ENCODE measurements around the gene ARFRP1. TPM values are rescaled to one million over a fixed set of nuclear protein-coding genes. Genes with fewer than 3 reads are reported as not detected.

The ARFRP1 gene
- total RNA-seq, 4 donors from 2014 or later, result 26.9 to 35.1 (median 27.8) TPM

- Histone ChIP-seq H3K27ac (peak overlapping the region; percentile 78 to 83 (median 82)), H3K27me3 (no peaks in the 10 kb centered on the region), H3K9me3 (no peaks in the 10 kb centered on the region), H3K4me1 (peaks cover 14 to 19% of the 10 kb centered on the region in 2 donors), H3K4me3 (no peak overlapping the region), H3K36me3 (no peaks in the 10 kb centered on the region)
- TF ChIP-seq, protein P1, sequence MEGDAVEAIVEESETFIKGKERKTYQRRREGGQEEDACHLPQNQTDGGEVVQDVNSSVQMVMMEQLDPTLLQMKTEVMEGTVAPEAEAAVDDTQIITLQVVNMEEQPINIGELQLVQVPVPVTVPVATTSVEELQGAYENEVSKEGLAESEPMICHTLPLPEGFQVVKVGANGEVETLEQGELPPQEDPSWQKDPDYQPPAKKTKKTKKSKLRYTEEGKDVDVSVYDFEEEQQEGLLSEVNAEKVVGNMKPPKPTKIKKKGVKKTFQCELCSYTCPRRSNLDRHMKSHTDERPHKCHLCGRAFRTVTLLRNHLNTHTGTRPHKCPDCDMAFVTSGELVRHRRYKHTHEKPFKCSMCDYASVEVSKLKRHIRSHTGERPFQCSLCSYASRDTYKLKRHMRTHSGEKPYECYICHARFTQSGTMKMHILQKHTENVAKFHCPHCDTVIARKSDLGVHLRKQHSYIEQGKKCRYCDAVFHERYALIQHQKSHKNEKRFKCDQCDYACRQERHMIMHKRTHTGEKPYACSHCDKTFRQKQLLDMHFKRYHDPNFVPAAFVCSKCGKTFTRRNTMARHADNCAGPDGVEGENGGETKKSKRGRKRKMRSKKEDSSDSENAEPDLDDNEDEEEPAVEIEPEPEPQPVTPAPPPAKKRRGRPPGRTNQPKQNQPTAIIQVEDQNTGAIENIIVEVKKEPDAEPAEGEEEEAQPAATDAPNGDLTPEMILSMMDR (IDR thresholded peaks at IDR 0.05 in 4 of 5, conservative IDR thresholded peaks at IDR 0.05 in 1 of 5), result no peak
- TF ChIP-seq POLR2A (IDR thresholded peaks at IDR 0.05), result no peak
- ATAC-seq (no peak), DNase-seq (no peak)
- in situ Hi-C loops (cut with MboI; ENCODE audit: low sequenced_read_pairs in 4 of 4) (no loop called here), intact Hi-C loops (cut with DNase I; ENCODE audit: low total_unique reads) (no loop called here)
Observed at GRCh38 chr20:63688228-63689045, 19.3 kb downstream of the ARFRP1 start.

DNA sequence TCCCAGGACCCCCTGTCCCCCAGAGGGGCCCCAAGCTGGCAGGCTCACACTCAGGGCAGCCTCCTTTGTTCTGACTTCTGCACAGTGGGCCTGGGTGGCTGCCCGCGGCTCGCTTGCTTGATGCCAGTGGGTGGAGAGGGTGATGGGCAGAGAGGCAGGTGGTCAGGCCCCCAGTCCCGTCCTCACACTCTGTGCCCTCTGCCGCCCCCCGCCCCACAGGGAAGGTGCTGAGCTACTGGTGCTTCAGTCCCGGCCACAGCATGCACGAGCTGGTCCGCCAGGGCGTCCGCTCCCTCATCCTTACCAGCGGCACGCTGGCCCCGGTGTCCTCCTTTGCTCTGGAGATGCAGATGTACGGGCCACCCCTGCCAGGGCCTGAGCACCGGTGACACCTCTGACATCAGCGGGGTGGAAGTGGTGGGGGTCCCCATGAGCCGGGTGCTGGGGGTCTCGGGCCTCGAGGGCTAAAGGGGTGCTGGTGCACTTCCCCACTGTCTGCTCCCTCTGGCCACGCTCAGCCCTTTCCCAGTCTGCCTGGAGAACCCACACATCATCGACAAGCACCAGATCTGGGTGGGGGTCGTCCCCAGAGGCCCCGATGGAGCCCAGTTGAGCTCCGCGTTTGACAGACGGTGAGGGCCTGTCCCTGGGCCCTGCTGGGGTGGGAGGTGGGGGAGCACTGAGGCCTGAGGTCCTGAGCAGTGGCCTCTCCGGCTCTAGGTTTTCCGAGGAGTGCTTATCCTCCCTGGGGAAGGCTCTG is 20.2 kb downstream of the ARFRP1 start:
- Histone ChIP-seq H3K4me1 (peaks cover 14 to 22% of the 10 kb centered on the region in 2 donors), H3K27me3 (no peaks in the 10 kb centered on the region), H3K9me3 (no peaks in the 10 kb centered on the region), H3K4me3 (no peak overlapping the region), H3K36me3 (no peaks in the 10 kb centered on the region), H3K27ac (peak overlapping the region; percentile 78 to 83 (median 82))
- in situ Hi-C loops (cut with MboI; ENCODE audit: low sequenced_read_pairs in 4 of 4) (no loop called here), intact Hi-C loops (cut with DNase I; ENCODE audit: low total_unique reads) (no loop called here)
- no peak for DNase-seq
- no peak for TF ChIP-seq POLR2A (IDR thresholded peaks at IDR 0.05)
- TF ChIP-seq, protein P1 (IDR thresholded peaks at IDR 0.05 in 4 of 5, conservative IDR thresholded peaks at IDR 0.05 in 1 of 5), result no peak
- ATAC-seq, result no peak

DNA sequence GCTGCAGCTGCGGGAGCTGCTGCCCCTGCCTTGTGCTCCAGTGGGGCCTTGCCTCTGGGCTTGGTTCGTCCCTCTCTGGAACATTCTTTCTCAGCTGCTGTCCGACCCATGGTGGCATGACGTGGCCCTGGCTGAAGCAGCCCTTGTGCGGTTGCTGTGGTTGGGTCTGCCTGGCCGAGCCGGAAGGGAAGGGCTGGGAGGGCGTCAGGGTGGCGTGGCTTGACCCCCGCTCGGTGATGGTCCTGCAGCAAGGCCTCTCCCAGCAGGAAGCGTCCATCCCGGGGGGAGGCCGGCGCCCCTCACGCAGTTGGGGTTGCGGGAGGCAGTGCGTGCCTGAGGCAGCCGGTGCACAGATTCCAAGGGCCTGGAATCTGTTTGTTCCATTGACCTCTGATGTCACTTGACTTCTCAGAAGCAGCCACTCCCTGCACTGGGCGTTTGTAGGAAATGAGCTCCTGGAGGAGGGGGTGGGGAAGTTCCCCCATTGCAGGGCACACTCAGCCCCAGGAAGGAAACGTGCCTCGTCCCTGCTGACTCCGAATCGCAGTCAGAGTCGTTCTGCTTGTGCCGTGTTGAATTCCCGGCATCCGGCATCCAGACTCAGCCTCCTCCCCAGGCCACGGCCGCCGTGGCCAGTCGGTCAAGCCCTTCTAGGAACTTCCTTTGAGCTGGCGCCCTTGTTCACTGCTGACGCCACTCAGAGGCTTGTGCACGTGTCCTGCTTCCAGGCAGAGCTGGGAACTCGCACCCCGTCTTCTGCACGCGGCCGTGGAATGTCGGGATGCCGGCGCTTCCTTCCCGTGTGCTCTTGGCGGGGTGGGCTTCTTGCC is 21.1 kb downstream of the ARFRP1 start:
- in situ Hi-C loops (cut with MboI; ENCODE audit: low sequenced_read_pairs in 4 of 4), result no loop called here
- TF ChIP-seq, protein P1 (IDR thresholded peaks at IDR 0.05 in 4 of 5, conservative IDR thresholded peaks at IDR 0.05 in 1 of 5), result no peak
- peak; percentile 14 to 45 for TF ChIP-seq POLR2A (IDR thresholded peaks at IDR 0.05)
- Histone ChIP-seq H3K4me3 (peak overlapping the region in 2 of 4 donors; percentile 17 to 19), H3K4me1 (peaks cover 14 to 27% of the 10 kb centered on the region in 2 donors), H3K27me3 (no peaks in the 10 kb centered on the region), H3K36me3 (no peaks in the 10 kb centered on the region), H3K9me3 (no peaks in the 10 kb centered on the region), H3K27ac (peak overlapping the region; percentile 78 to 83 (median 82))
- intact Hi-C loops (cut with DNase I; ENCODE audit: low total_unique reads), result no loop called here
- ATAC-seq, result peak; percentile 60 to 62
- DNase-seq, result peak; percentile 49 to 63

DNA sequence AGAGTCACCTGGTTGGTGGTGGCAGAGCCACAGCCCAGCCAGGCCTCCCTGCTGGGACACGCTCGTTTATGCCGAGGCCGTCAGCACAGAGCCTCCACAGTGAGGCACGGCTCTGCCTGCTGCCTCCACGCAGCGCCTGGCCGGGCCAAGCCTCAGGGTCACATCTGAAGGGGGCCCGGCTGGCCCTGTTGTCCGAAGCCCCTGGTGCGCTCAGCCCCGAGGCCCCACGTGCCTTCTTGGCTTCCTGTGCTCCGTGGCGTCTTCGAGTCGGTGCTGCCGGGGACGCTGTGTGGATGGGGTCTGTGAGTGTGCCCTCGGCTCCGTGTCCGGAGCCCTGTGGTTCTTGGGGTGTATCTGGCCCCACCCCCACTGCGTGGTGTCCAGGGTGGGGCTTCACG is 21.7 kb downstream of the ARFRP1 start:
- no peaks in the 10 kb centered on the region for H3K27me3 ChIP-seq
- in situ Hi-C loops (cut with MboI; ENCODE audit: low sequenced_read_pairs in 4 of 4) (no loop called here), intact Hi-C loops (cut with DNase I; ENCODE audit: low total_unique reads) (no loop called here)
- DNase-seq, result no peak
- H3K4me3 ChIP-seq, result peak overlapping the region in 2 of 4 donors; percentile 17 to 19
- H3K4me1 ChIP-seq, result peaks cover 14 to 27% of the 10 kb centered on the region in 2 donors
- H3K36me3 ChIP-seq, result no peaks in the 10 kb centered on the region
- H3K27ac ChIP-seq, result peak overlapping the region; percentile 78 to 83 (median 82)
- H3K9me3 ChIP-seq, result no peaks in the 10 kb centered on the region
- ATAC-seq, result no peak
- TF ChIP-seq POLR2A (IDR thresholded peaks at IDR 0.05), result no peak
- TF ChIP-seq, protein P1 (IDR thresholded peaks at IDR 0.05 in 4 of 5, conservative IDR thresholded peaks at IDR 0.05 in 1 of 5), result no peak

Data from gastrocnemius medialis (tissue), 4 donors.